Measurements from ENCODE around the gene GPR37.

The GPR37 gene

GRCh38 chr7:124716894-124717293 is 48.7 kb downstream of the GPR37 start:
- TF ChIP-seq CTCF (IDR thresholded peaks at IDR 0.05; ENCODE audit: low read depth, low read length): no peak
- no peak for DNase-seq (ENCODE audit: extremely low read depth, low read depth)

GRCh38 chr7:124713086-124713485 is 52.5 kb downstream of the GPR37 start:
- no peak for TF ChIP-seq CTCF (IDR thresholded peaks at IDR 0.05; ENCODE audit: low read depth, low read length)
- DNase-seq (ENCODE audit: extremely low read depth, low read depth): no peak

- TF ChIP-seq CTCF (IDR thresholded peaks at IDR 0.05; ENCODE audit: low read depth, low read length): no peak
- DNase-seq (ENCODE audit: extremely low read depth, low read depth): no peak
Measured at GRCh38 chr7:124712017-124712416, 53.6 kb downstream of the GPR37 start.

- TF ChIP-seq CTCF (IDR thresholded peaks at IDR 0.05; ENCODE audit: low read depth, low read length): no peak
- no peak for DNase-seq (ENCODE audit: extremely low read depth, low read depth)
Measured at GRCh38 chr7:124702385-124702784, 63.2 kb downstream of the GPR37 start.

GRCh38 chr7:124701955-124702354 is 63.6 kb downstream of the GPR37 start:
- TF ChIP-seq CTCF (IDR thresholded peaks at IDR 0.05; ENCODE audit: low read depth, low read length): no peak
- no peak for DNase-seq (ENCODE audit: extremely low read depth, low read depth)

GRCh38 chr7:124700655-124701054 is 64.9 kb downstream of the GPR37 start:
- no peak for DNase-seq (ENCODE audit: extremely low read depth, low read depth)

GRCh38 chr7:124698964-124699363 is 66.6 kb downstream of the GPR37 start:
- TF ChIP-seq CTCF (IDR thresholded peaks at IDR 0.05; ENCODE audit: low read depth, low read length): no peak
- DNase-seq (ENCODE audit: extremely low read depth, low read depth): no peak

More at GRCh38 chr7:124700655-124701054, 64.9 kb downstream of the GPR37 start:
- TF ChIP-seq CTCF (IDR thresholded peaks at IDR 0.05; ENCODE audit: low read depth, low read length): no peak

Measured in AG09319 (cell line).